Neural progenitor cell (in vitro differentiated cells): ENCODE data around the gene NR3C2. TPM values are rescaled to one million over a fixed set of nuclear protein-coding genes. Genes with fewer than 3 reads are reported as not detected.

Source experiments
- DNase-seq: peaks from one replicate; pipeline ENCODE4 v3.0.0-alpha.2; 2016; ENCODE audit warnings: low spot score
- H2AFZ ChIP-seq: fragments of 200-600 bp; sonication (generic); replicated peaks from 2 replicates; pipeline ENCODE4 v1.6.1; 2016; ENCODE audit warnings: antibody characterized with exemption
- H3F3A ChIP-seq: fragments of 200-600 bp; sonication (generic); 2 replicates; pipeline ENCODE4 v1.6.1; 2016; ENCODE audit warnings: antibody characterized with exemption, low read depth
- H3K27ac ChIP-seq: fragments of 200-600 bp; sonication (generic); 2 replicates; pipeline ENCODE4 v1.5.1; 2016; ENCODE audit warnings: mild to moderate bottlenecking
- H3K27me3 ChIP-seq: fragments of 200-600 bp; sonication (generic); 2 replicates; pipeline ENCODE4 v1.6.1; 2016; ENCODE audit warnings: mild to moderate bottlenecking, moderate library complexity
- H3K36me3 ChIP-seq: fragments of 200-600 bp; sonication (generic); 2 replicates; pipeline ENCODE4 v1.5.1; 2016
- H3K4me1 ChIP-seq: fragments of 200-600 bp; sonication (generic); 2 replicates; pipeline ENCODE4 v1.6.1; 2016; ENCODE audit warnings: mixed run types
- H3K4me2 ChIP-seq: fragments of 200-600 bp; sonication (generic); 2 replicates; pipeline ENCODE4 v1.6.1; 2016
- H3K4me3 ChIP-seq: fragments of 200-600 bp; sonication (generic); 2 replicates; pipeline ENCODE4 v1.5.1; 2016
- H3K79me2 ChIP-seq: fragments of 200-600 bp; sonication (generic); 2 replicates; pipeline ENCODE4 v1.6.1; 2016; ENCODE audit warnings: low read depth
- H3K9ac ChIP-seq: fragments of 200-600 bp; sonication (generic); 2 replicates; pipeline ENCODE4 v1.6.1; 2016
- H3K9me3 ChIP-seq: fragments of 200-600 bp; sonication (generic); 2 replicates; pipeline ENCODE4 v1.5.1; 2016; ENCODE audit warnings: low read depth
- H4K20me1 ChIP-seq: fragments of 200-600 bp; sonication (generic); 2 replicates; pipeline ENCODE4 v1.6.1; 2016; ENCODE audit warnings: low read depth
- H3K27ac Mint-ChIP-seq: 3 replicates; pipeline ENCODE4 v1.8.0; 2021; ENCODE audit warnings: mixed read lengths
- H3K27me3 Mint-ChIP-seq: 2 replicates; pipeline ENCODE4 v1.8.0; 2022; ENCODE audit warnings: low read depth, mild to moderate bottlenecking, inconsistent platforms, moderate library complexity, mixed read lengths; ENCODE audit not compliant: insufficient read depth
- H3K36me3 Mint-ChIP-seq: 3 replicates; pipeline ENCODE4 v1.8.0; 2021; ENCODE audit warnings: mixed read lengths
- H3K4me1 Mint-ChIP-seq: 3 replicates; pipeline ENCODE4 v1.8.0; 2021; ENCODE audit warnings: mixed read lengths
- H3K4me3 Mint-ChIP-seq: 3 replicates; pipeline ENCODE4 v1.8.0; 2021; ENCODE audit warnings: mild to moderate bottlenecking, moderate library complexity, mixed read lengths
- H3K9me3 Mint-ChIP-seq: 3 replicates; pipeline ENCODE4 v1.8.0; 2020; ENCODE audit warnings: mixed read lengths
- CTCF ChIP-seq: fragments of 200-600 bp; sonication (generic); IDR thresholded peaks from 2 replicates; pipeline ENCODE4 v1.5.1; 2017; ENCODE audit warnings: antibody characterized with exemption, mild to moderate bottlenecking
- EZH2 ChIP-seq: fragments of 200-600 bp; sonication (generic); IDR thresholded peaks from 2 replicates; pipeline ENCODE4 v1.6.1; 2017; ENCODE audit warnings: antibody characterized with exemption, mild to moderate bottlenecking, moderate library complexity
- EZH2phosphoT487 ChIP-seq: fragments of 200-600 bp; sonication (generic); IDR thresholded peaks from 2 replicates; pipeline ENCODE4 v1.6.1; 2017; ENCODE audit warnings: antibody characterized with exemption
- total RNA-seq: library from RNA; depleted of rRNA; stranded (reverse); fragments of >200 nt; gene quantifications from 2 replicates; pipeline ENCODE4 v1.2.3, GENCODE V29; 2015; ENCODE audit warnings: low replicate concordance

NR3C2 gene
- total RNA-seq, 1 donor from 2014 or later = 0.73 TPM

- Mint-ChIP-seq H3K4me1 (no peaks in the 10 kb centered on the region), H3K36me3 (no peaks in the 10 kb centered on the region), H3K9me3 (no peaks in the 10 kb centered on the region), H3K27me3 (no peaks in the 10 kb centered on the region), H3K27ac (no peak overlapping the region), H3K4me3 (no peak overlapping the region)
- no peak for TF ChIP-seq EZH2phosphoT487
- TF ChIP-seq EZH2 = no peak
- no peak for TF ChIP-seq CTCF
- Histone ChIP-seq H3K4me3 (no peak overlapping the region), H3K27ac (no peak overlapping the region), H3F3A (no peaks in the 10 kb centered on the region), H3K36me3 (no peaks in the 10 kb centered on the region), H3K4me1 (no peaks in the 10 kb centered on the region), H2AFZ (no peak overlapping the region), H3K79me2 (no peaks in the 10 kb centered on the region), H3K27me3 (no peaks in the 10 kb centered on the region), H3K9me3 (no peaks in the 10 kb centered on the region), H3K9ac (no peak overlapping the region), H4K20me1 (no peaks in the 10 kb centered on the region), H3K4me2 (no peak overlapping the region)
- DNase-seq = no peak
These were observed 129.2 kb downstream of the NR3C2 start for GRCh38 chr4:148312956-148313490.

- H3K4me1 Mint-ChIP-seq = no peaks in the 10 kb centered on the region
- H3K9me3 Mint-ChIP-seq = no peaks in the 10 kb centered on the region
- no peak overlapping the region for H3K4me3 Mint-ChIP-seq
These were observed 130.7 kb downstream of the NR3C2 start for GRCh38 chr4:148311526-148311925.

GRCh38 chr4:148310756-148311155 lies 131.5 kb downstream of the NR3C2 start:
- Histone ChIP-seq H3K36me3 (no peaks in the 10 kb centered on the region), H4K20me1 (no peaks in the 10 kb centered on the region)

More at GRCh38 chr4:148311526-148311925, 130.7 kb downstream of the NR3C2 start:
- Histone ChIP-seq H3K79me2 (no peaks in the 10 kb centered on the region), H4K20me1 (no peaks in the 10 kb centered on the region), H3K4me1 (no peaks in the 10 kb centered on the region), H3K27me3 (no peaks in the 10 kb centered on the region), H3K9ac (no peak overlapping the region), H2AFZ (no peak overlapping the region), H3K4me3 (no peak overlapping the region), H3K27ac (no peak overlapping the region), H3F3A (no peaks in the 10 kb centered on the region), H3K36me3 (no peaks in the 10 kb centered on the region), H3K4me2 (no peak overlapping the region), H3K9me3 (no peaks in the 10 kb centered on the region)
- Mint-ChIP-seq H3K27me3 (no peaks in the 10 kb centered on the region), H3K36me3 (no peaks in the 10 kb centered on the region), H3K27ac (no peak overlapping the region)
- no peak for TF ChIP-seq EZH2
- no peak for TF ChIP-seq EZH2phosphoT487
- no peak for DNase-seq

More at GRCh38 chr4:148310756-148311155, 131.5 kb downstream of the NR3C2 start:
- Mint-ChIP-seq H3K27ac (no peak overlapping the region), H3K36me3 (no peaks in the 10 kb centered on the region), H3K27me3 (no peaks in the 10 kb centered on the region), H3K4me1 (no peaks in the 10 kb centered on the region), H3K4me3 (no peak overlapping the region), H3K9me3 (no peaks in the 10 kb centered on the region)
- H3K4me3 ChIP-seq = no peak overlapping the region
- H3F3A ChIP-seq = no peaks in the 10 kb centered on the region
- no peak overlapping the region for H2AFZ ChIP-seq
- no peaks in the 10 kb centered on the region for H3K9me3 ChIP-seq
- no peak overlapping the region for H3K9ac ChIP-seq
- no peak for TF ChIP-seq EZH2phosphoT487
- no peak for TF ChIP-seq CTCF
- TF ChIP-seq EZH2 = no peak
- no peak overlapping the region for H3K4me2 ChIP-seq
- DNase-seq = no peak
- no peaks in the 10 kb centered on the region for H3K79me2 ChIP-seq
- H3K27me3 ChIP-seq = no peaks in the 10 kb centered on the region
- H3K4me1 ChIP-seq = no peaks in the 10 kb centered on the region
- H3K27ac ChIP-seq = no peak overlapping the region
